Thyroid gland (tissue), 4 donors: ENCODE data around the gene ZSWIM5. TPM values are rescaled to one million over a fixed set of nuclear protein-coding genes. Genes with fewer than 3 reads are reported as not detected.
"Not testable (repeated sequence)": the region's sequence is repeated elsewhere in the genome, so short reads cannot be mapped to it uniquely, and the experiment has no call there.

Source experiments
- DNase-seq, 2 donors: peaks; one replicate each; pipeline ENCODE4 v3.0.0-alpha.2; 2019
- H3K27ac ChIP-seq, 3 donors: fragments of 200-600 bp; sonication (generic); 1 replicate in 2 of 3; 2 replicates in 1 of 3; pipeline ENCODE4 v1.5.1; 2016 to 2019; ENCODE audit warnings: mild to moderate bottlenecking in 1 of 3, moderate library complexity in 1 of 3
- H3K27me3 ChIP-seq: fragments of 200-600 bp; sonication (generic); one replicate; pipeline ENCODE4 v1.5.1; 2019
- H3K36me3 ChIP-seq, 2 donors: fragments of 200-600 bp; sonication (generic); one replicate each; pipeline ENCODE4 v1.5.1; 2016 to 2019
- H3K4me1 ChIP-seq, 2 donors: fragments of 200-600 bp; sonication (generic); one replicate each; pipeline ENCODE4 v1.5.1; 2017 to 2019
- H3K4me3 ChIP-seq, 3 donors: fragments of 200-600 bp; sonication (generic); replicated peaks in 1 of 3; 1 replicate in 2 of 3; 2 replicates in 1 of 3; pipeline ENCODE4 v1.5.1; 2016; ENCODE audit warnings: mild to moderate bottlenecking in 1 of 3
- H3K9me3 ChIP-seq: fragments of 200-600 bp; sonication (generic); one replicate; pipeline ENCODE4 v1.5.1; 2017
- CTCF ChIP-seq, 6 experiments: fragments of 200-600 bp in 3 of 6; fragments of 450-650 bp in 3 of 6; sonication (generic) in 3 of 6; IDR thresholded peaks; one replicate each; pipeline ENCODE4 v1.5.1; 2016 to 2019; ENCODE audit warnings: antibody characterized with exemption in 6 of 6, mild to moderate bottlenecking in 2 of 6, inconsistent platforms in 1 of 6, moderate library complexity in 1 of 6
- POLR2A ChIP-seq, 2 donors: fragments of 450-650 bp; IDR thresholded peaks; one replicate each; pipeline ENCODE4 v1.6.1; 2017; ENCODE audit warnings: antibody characterized with exemption in 2 of 2, mild to moderate bottlenecking in 2 of 2, moderate library complexity in 1 of 2
- WGBS, 2 donors: methylation state at CpG; one replicate each; pipeline ENCODE4 v1.1.5; 2017; 5-methylcytosine and 5-hydroxymethylcytosine counted together
- intact Hi-C: fragments of 100-400 bp; cut with DNase I; formaldehyde crosslinking; loops from one replicate; pipeline ENCODE4 v1.15.1; 2023
- total RNA-seq, 4 donors: library from RNA; depleted of rRNA; stranded (reverse); fragments of >200 nt; gene quantifications; one replicate each; pipeline ENCODE4 v1.2.3, GENCODE V29; 2016

The ZSWIM5 gene
- total RNA-seq, 4 donors from 2014 or later, result 6.3 to 15.4 (median 12.5) TPM

GRCh38 chr1:45117766-45118165, 88.6 kb downstream of the ZSWIM5 start:
- 57 to 73% methylated on average over 1 of the region's 1 CpG for WGBS, 2 donors

GRCh38 chr1:45116820-45117219, 89.6 kb downstream of the ZSWIM5 start:
- DNase-seq, result no peak
- WGBS, 2 donors, result 50 to 55% methylated on average over 2 of the region's 2 CpGs
- intact Hi-C loops, result no loop called here
- peaks cover 10 to 15% of the 10 kb centered on the region in 2 donors for H3K4me1 ChIP-seq
- no peaks in the 10 kb centered on the region for H3K27me3 ChIP-seq
- TF ChIP-seq POLR2A (IDR thresholded peaks at IDR 0.05) (no peak), CTCF (IDR thresholded peaks at IDR 0.05) (no peak)
- no peak overlapping the region for H3K27ac ChIP-seq
- H3K36me3 ChIP-seq, result no peaks in the 10 kb centered on the region
- H3K9me3 ChIP-seq, result no peaks in the 10 kb centered on the region
- H3K4me3 ChIP-seq, result no peak overlapping the region

More at GRCh38 chr1:45117766-45118165, 88.6 kb downstream of the ZSWIM5 start:
- Histone ChIP-seq H3K4me3 (no peak overlapping the region), H3K36me3 (no peaks in the 10 kb centered on the region), H3K4me1 (peaks cover 10 to 15% of the 10 kb centered on the region in 2 donors), H3K27ac (no peak overlapping the region), H3K27me3 (no peaks in the 10 kb centered on the region), H3K9me3 (no peaks in the 10 kb centered on the region)
- TF ChIP-seq POLR2A (IDR thresholded peaks at IDR 0.05), result no peak
- no peak for TF ChIP-seq CTCF (IDR thresholded peaks at IDR 0.05)
- intact Hi-C loops, result no loop called here
- no peak for DNase-seq

- peaks cover 10 to 15% of the 10 kb centered on the region in 2 donors for H3K4me1 ChIP-seq
- no peaks in the 10 kb centered on the region for H3K36me3 ChIP-seq
- DNase-seq, result no peak
- no peaks in the 10 kb centered on the region for H3K9me3 ChIP-seq
- 23 to 27% methylated on average over 1 of the region's 1 CpG for WGBS, 2 donors
- H3K4me3 ChIP-seq, result no peak overlapping the region
- TF ChIP-seq POLR2A (IDR thresholded peaks at IDR 0.05) (no peak), CTCF (IDR thresholded peaks at IDR 0.05) (no peak)
- H3K27ac ChIP-seq, result no peak overlapping the region
- intact Hi-C loops, result no loop called here
- H3K27me3 ChIP-seq, result no peaks in the 10 kb centered on the region
Measured at GRCh38 chr1:45116340-45116739, 90.1 kb downstream of the ZSWIM5 start.

GRCh38 chr1:45115198-45115597, 91.2 kb downstream of the ZSWIM5 start:
- H3K9me3 ChIP-seq, DNase-seq, H3K4me3 ChIP-seq, H3K27ac ChIP-seq, H3K36me3 ChIP-seq, intact Hi-C loops, H3K27me3 ChIP-seq: not testable (repeated sequence)
- peaks cover 10 to 15% of the 10 kb centered on the region in 2 donors for H3K4me1 ChIP-seq
- 100% methylated on average over 22 of the region's 33 CpGs; no CpG with 5 or more reads in 1 of the 2 donors for WGBS, 2 donors

GRCh38 chr1:45112661-45113060, 93.7 kb downstream of the ZSWIM5 start:
- Histone ChIP-seq H3K4me1 (peaks cover 10 to 12% of the 10 kb centered on the region in 2 donors), H3K27ac (no peak overlapping the region), H3K36me3 (no peaks in the 10 kb centered on the region), H3K9me3 (no peaks in the 10 kb centered on the region), H3K27me3 (no peaks in the 10 kb centered on the region), H3K4me3 (no peak overlapping the region)
- TF ChIP-seq CTCF (IDR thresholded peaks at IDR 0.05), result no peak
- TF ChIP-seq POLR2A (IDR thresholded peaks at IDR 0.05), result no peak
- 67 to 68% methylated on average over 3 of the region's 3 CpGs for WGBS, 2 donors
- no peak for DNase-seq
- intact Hi-C loops, result no loop called here

- Histone ChIP-seq H3K27ac (no peak overlapping the region), H3K27me3 (no peaks in the 10 kb centered on the region), H3K36me3 (no peaks in the 10 kb centered on the region), H3K9me3 (no peaks in the 10 kb centered on the region), H3K4me1 (no peaks in the 10 kb centered on the region), H3K4me3 (no peak overlapping the region)
- intact Hi-C loops, result no loop called here
- 92 to 97% methylated on average over 2 of the region's 2 CpGs for WGBS, 2 donors
- no peak for DNase-seq
- TF ChIP-seq POLR2A (IDR thresholded peaks at IDR 0.05) (no peak), CTCF (IDR thresholded peaks at IDR 0.05) (no peak)
Measured at GRCh38 chr1:45111239-45111638, 95.2 kb downstream of the ZSWIM5 start.
